Measurements from ENCODE around the gene GIGYF2. TPM values are rescaled to one million over a fixed set of nuclear protein-coding genes. Genes with fewer than 3 reads are reported as not detected.

Gene GIGYF2
- total RNA-seq, 1 experiment from 2014 or later: 71.1 TPM

GRCh38 chr2:232878855-232879617, 181.9 kb downstream of the GIGYF2 start:
- DNase-seq (ENCODE audit: unreplicated experiment): no peak
- Mint-ChIP-seq H3K36me3 (ENCODE audit: insufficient read depth, unreplicated experiment) (peaks cover 10% of the 10 kb centered on the region), H3K9me3 (ENCODE audit: unreplicated experiment) (no peaks in the 10 kb centered on the region), H3K4me3 (ENCODE audit: unreplicated experiment) (no peak overlapping the region), H3K27me3 (ENCODE audit: insufficient read depth, unreplicated experiment) (no peaks in the 10 kb centered on the region), H3K4me1 (ENCODE audit: insufficient read depth, unreplicated experiment) (no peaks in the 10 kb centered on the region), H3K27ac (ENCODE audit: low read depth, unreplicated experiment) (no peak overlapping the region)
- BruUV-seq (replicated peaks): no TSS peak
- CTCF ChIA-PET: interaction anchor here (1.0 kb wide), 1 partner anchor 186 kb away, joined by 3 read pairs; no protein-coding TSS in a partner anchor
- no peak for TF ChIP-seq CTCF (IDR thresholded peaks at IDR 0.05; ENCODE audit: unreplicated experiment)
- intact Hi-C loops (cut with micrococcal nuclease): no loop called here
- POLR2A ChIA-PET: no interaction called here

GRCh38 chr2:232879618-232880494, 182.7 kb downstream of the GIGYF2 start:
- Mint-ChIP-seq H3K27ac (ENCODE audit: low read depth, unreplicated experiment) (no peak overlapping the region), H3K4me1 (ENCODE audit: insufficient read depth, unreplicated experiment) (no peaks in the 10 kb centered on the region)
- BruUV-seq (replicated peaks): no TSS peak

GRCh38 chr2:232880764-232881351, 183.7 kb downstream of the GIGYF2 start:
- ChIA-PET CTCF (interaction anchor here (0.6 kb wide), 1 partner anchor 21 kb away, joined by 4 read pairs; no protein-coding TSS in a partner anchor), POLR2A (no interaction called here)
- Mint-ChIP-seq H3K27ac (ENCODE audit: low read depth, unreplicated experiment) (no peak overlapping the region), H3K36me3 (ENCODE audit: insufficient read depth, unreplicated experiment) (peaks cover 7% of the 10 kb centered on the region), H3K27me3 (ENCODE audit: insufficient read depth, unreplicated experiment) (no peaks in the 10 kb centered on the region), H3K9me3 (ENCODE audit: unreplicated experiment) (no peaks in the 10 kb centered on the region), H3K4me3 (ENCODE audit: unreplicated experiment) (no peak overlapping the region), H3K4me1 (ENCODE audit: insufficient read depth, unreplicated experiment) (no peaks in the 10 kb centered on the region)
- TF ChIP-seq CTCF (IDR thresholded peaks at IDR 0.05; ENCODE audit: unreplicated experiment): no peak
- no TSS peak for BruUV-seq (replicated peaks)
- DNase-seq (ENCODE audit: unreplicated experiment): no peak
- intact Hi-C loops (cut with micrococcal nuclease): no loop called here

More at GRCh38 chr2:232879618-232880494, 182.7 kb downstream of the GIGYF2 start:
- DNase-seq (ENCODE audit: unreplicated experiment): no peak
- intact Hi-C loops (cut with micrococcal nuclease): no loop called here
- ChIA-PET CTCF (interaction anchor here (1.0 kb wide), 1 partner anchor 185 kb away, joined by 3 read pairs; no protein-coding TSS in a partner anchor), POLR2A (interaction anchor here (0.6 kb wide), 1 partner anchor 730 kb away, joined by 3 read pairs; no protein-coding TSS in a partner anchor)
- no peaks in the 10 kb centered on the region for H3K9me3 Mint-ChIP-seq (ENCODE audit: unreplicated experiment)
- H3K4me3 Mint-ChIP-seq (ENCODE audit: unreplicated experiment): no peak overlapping the region
- H3K36me3 Mint-ChIP-seq (ENCODE audit: insufficient read depth, unreplicated experiment): peaks cover 9% of the 10 kb centered on the region
- H3K27me3 Mint-ChIP-seq (ENCODE audit: insufficient read depth, unreplicated experiment): no peaks in the 10 kb centered on the region
- no peak for TF ChIP-seq CTCF (IDR thresholded peaks at IDR 0.05; ENCODE audit: unreplicated experiment)

- BruUV-seq (replicated peaks): no TSS peak
- no peaks in the 10 kb centered on the region for H3K27me3 Mint-ChIP-seq (ENCODE audit: insufficient read depth, unreplicated experiment)
- no peak overlapping the region for H3K27ac Mint-ChIP-seq (ENCODE audit: low read depth, unreplicated experiment)
- CTCF ChIA-PET: interaction anchor here (0.7 kb wide), 2 partner anchors 26 to 29 kb away, joined by 3 read pairs; no protein-coding TSS in a partner anchor
- no peak overlapping the region for H3K4me3 Mint-ChIP-seq (ENCODE audit: unreplicated experiment)
- DNase-seq (ENCODE audit: unreplicated experiment): no peak
- intact Hi-C loops (cut with micrococcal nuclease): no loop called here
- no peaks in the 10 kb centered on the region for H3K9me3 Mint-ChIP-seq (ENCODE audit: unreplicated experiment)
- POLR2A ChIA-PET: no interaction called here
- no peak for TF ChIP-seq CTCF (IDR thresholded peaks at IDR 0.05; ENCODE audit: unreplicated experiment)
- H3K36me3 Mint-ChIP-seq (ENCODE audit: insufficient read depth, unreplicated experiment): peaks cover 7% of the 10 kb centered on the region
- no peaks in the 10 kb centered on the region for H3K4me1 Mint-ChIP-seq (ENCODE audit: insufficient read depth, unreplicated experiment)
These were observed 185.0 kb downstream of the GIGYF2 start for GRCh38 chr2:232882085-232882484.

All from MCF 10A (cell line).